Hematopoietic multipotent progenitor cell treated with erythropoietin and hydrocortisone succinate and interleukin-3 and kit ligand, for 4 days (in vitro differentiated cells): ENCODE measurements around the gene MCM9.
A peak's percentile ranks its signal among the peaks of the same experiment; 100 is the strongest.
"Not testable (repeated sequence)": the region's sequence is repeated elsewhere in the genome, so short reads cannot be mapped to it uniquely, and the experiment has no call there.

Experiments used
- DNase-seq: peaks from one replicate; pipeline ENCODE4 v3.0.0-alpha.2; 2015

MCM9 gene

DNA sequence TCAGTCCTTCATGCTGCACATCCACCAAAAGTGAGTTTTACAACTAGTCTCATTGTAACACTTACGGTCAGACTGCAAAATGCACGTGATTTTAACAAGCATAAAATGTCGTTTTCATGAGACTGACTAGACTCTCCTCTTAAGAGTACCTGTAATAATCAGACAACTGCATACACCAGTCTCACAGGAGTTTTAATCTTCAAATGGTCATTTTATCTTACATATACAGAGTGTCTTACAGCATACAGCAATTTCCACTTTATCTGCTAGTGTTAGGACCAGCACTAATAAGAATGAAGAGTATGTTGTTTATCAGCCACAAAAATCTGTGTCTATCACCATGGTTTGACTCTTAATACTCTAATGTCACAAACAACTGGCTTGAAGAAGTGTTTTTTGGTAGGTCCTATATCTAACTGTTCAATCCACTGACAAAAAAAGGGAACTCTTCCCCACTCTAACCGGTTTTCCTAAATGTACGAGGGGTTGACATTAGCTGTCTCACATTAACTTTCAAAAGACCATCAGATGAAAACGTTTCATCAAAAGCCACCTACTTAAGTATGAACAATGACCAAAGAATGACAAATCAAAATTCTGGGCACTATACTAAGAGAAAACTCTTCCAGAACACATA, 42.5 kb downstream of the MCM9 start:
- DNase-seq = peak; percentile 73

DNA sequence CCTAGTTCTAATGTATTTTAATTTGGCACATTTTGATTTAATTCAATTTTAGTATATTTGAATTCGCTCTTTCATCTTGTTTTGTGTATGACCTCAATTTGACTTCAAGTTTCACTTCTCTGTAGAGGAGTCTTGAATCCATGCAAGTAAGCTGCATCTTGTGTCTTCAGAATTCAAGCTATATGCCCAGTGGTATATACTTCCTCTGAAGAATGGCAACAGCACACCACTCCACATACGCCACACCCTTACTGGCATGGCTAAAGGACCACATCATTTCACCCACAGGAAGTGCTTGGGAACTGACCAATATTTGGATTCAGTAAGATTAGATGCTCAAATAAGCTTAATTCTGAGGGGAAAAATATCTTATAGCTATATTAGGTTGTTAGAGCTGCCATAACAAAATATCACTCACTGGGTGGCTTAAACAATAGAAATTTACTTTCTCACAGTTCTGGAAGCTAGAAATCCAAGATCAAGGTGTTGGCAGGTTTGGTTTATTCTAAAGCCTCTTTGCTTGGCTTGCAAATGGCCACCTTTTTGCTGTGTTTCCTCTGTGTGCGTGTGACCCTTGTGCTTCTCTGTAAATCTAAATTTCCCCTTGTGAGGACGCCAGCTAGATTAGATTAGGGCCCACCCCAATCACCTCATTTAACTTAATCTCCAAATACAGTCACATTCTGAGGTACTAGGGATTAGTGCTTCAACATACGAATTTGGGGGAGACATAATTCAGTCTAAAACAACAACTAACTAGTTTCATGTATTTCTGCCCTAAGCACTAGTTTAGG, 43.8 kb downstream of the MCM9 start:
- peak; percentile 51 for DNase-seq

DNA sequence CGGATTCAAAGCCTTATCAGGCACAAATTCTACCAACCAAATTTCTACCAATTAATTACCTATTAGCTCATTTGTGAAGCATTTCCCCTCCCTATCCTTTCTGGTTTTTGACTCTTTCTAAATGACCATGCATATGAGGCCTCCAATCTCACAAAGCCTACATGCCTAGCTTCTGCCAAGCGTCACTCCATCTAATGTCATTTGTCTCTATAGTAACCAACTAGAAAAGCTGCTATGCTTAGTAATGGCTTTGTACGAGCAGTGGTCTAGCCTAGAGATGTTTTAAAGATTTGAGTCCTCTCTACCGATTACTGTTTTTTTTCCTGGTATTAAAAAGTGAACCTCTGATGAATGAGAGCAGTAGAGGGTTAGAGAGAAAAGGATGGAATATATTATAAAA, 45.8 kb downstream of the MCM9 start:
- DNase-seq = no peak

DNA sequence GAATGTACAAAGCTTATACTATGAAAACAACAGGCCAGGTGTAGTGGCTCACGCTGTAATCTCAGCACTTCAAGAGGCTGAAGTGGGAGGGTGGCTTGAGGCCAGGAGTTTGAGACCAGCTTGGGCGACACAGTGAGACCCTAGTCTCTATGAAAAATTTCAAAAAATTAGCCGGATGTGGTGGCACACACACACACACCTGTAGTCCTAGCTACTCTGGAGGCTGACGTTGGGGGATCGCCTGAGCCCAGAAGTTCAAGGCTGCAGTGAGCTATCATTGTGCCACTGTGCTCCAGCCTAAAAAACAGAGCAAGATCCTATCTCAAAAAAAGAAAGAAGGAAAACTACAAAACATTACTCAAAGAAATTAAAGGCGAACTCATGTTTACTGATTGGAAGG, 48.3 kb downstream of the MCM9 start:
- no peak for DNase-seq

GRCh38 chr6:118882314-118882905, 52.5 kb downstream of the MCM9 start:
- no peak for DNase-seq

GRCh38 chr6:118881440-118882313, 53.3 kb downstream of the MCM9 start:
- no peak for DNase-seq

DNA sequence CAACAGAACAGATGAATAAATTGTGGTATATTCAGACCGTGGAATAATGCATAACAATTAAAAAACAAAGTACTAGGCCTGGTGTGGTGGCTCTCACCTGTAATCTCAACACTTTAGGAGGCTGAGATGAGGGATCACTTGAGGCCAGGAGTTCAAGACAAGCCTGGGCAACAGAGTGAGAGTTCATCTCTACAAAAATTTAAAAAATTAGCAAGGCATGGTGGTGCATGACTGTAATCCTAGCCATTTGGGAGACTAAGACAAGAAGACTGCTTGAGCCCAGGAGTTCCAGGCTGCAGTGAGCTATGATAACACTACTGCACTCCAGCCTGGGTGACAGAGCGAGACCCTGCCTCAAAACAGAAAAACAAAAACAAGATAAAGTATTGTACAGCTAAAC, 57.2 kb downstream of the MCM9 start:
- no peak for DNase-seq

- DNase-seq = no peak
These were observed 58.1 kb downstream of the MCM9 start for GRCh38 chr6:118876814-118877213.

DNA sequence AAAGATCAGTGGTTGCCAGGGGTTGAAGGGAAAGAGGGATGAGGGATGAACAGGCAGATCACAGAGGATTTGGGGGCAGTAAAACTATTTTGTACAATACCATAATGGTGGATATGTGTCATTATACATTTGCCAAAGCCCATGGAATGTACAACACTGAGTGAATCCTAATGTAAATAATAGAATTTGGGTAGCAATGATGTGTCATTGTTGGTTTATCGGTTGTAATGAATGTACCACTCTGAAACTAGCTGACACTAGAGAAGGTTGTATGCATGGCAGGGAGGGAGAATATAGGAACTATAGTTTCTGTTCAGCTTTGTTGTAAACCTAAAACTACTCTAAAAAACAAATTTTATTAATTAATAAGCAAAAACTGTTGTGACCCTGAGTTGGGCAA, 58.8 kb downstream of the MCM9 start:
- no peak for DNase-seq

DNA sequence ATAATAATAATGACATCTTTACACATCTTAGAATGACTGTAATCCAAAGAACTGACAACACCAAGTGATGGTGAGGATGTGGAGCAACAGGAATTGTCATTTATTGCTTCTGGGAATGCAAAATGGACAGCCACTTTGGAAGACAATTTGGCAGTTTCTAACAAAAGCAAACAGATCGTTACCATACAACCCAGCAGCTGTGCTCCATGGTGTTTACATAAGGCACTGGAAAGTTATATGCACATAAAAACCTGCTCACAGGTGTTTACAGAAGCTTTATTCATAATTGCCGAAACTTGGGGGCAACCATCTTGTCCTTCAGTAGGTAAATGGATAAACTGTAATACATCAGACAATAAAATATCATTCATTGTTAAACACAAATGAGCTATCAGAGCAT, 59.3 kb downstream of the MCM9 start:
- DNase-seq = no peak

DNA sequence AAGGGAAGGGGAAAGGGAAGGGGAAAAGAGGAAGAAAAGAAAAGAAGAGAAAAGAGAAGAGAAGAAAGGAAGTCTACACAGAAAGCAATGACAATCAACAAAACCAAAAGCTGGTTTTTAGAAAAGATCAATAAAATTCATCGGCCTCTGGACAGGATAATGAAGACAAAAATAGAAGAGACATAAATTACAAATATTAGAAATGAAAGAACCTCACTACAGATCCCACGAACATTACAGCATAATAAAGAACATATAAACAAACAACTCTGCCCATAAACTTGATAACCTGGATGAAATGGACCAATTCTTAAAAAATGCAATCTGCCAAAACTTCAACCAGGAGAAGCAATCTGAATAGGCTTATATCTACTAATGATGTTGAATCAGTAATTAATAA, 61.7 kb downstream of the MCM9 start:
- DNase-seq = no peak

DNA sequence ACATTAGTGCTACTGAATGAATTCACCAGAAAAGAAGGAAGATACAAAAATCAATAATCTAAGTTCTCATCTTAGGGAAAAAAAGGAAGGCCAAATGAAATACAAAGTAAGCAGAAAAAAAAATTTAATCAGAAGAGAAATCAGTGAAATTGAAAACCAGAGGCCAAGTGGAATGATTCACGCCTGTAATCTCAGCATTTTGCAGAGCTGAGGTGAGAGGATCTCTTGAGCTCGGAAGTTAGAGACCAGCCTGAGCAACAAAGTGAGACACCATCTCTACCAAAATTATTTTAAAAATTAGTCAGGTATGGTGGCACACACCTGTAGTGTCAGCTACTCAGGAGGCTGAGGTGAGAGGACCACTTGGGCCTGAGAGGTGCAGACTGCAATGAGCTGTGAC, 62.2 kb downstream of the MCM9 start:
- DNase-seq = no peak

GRCh38 chr6:118872318-118872717, 62.6 kb downstream of the MCM9 start:
- no peak for DNase-seq

- no peak for DNase-seq
These were observed 63.6 kb downstream of the MCM9 start for GRCh38 chr6:118871331-118871730.

GRCh38 chr6:118869894-118870589, 64.9 kb downstream of the MCM9 start:
- peak; percentile 56 for DNase-seq

- DNase-seq = no peak
These were observed 65.6 kb downstream of the MCM9 start for GRCh38 chr6:118869350-118869749.

GRCh38 chr6:118868901-118869300, 66.1 kb downstream of the MCM9 start:
- DNase-seq = not testable (repeated sequence)

DNA sequence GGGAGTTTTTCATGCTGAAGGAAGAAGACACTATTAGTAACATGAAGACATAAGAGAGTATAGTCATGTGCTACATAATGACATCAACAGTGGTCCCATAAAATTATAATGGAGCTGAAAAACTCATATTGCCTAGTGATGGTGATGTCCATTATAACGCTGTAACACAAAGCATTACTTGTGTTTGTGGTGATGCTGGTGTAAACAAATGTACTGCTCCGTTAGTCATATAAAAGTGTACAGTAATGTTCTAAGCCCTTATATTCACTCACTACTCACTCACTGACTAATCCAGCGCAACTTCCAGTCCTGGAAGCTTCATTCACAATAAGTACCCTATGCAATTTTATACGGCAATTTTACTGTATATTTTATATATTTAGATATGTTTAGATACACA, 67.8 kb downstream of the MCM9 start:
- no peak for DNase-seq

DNA sequence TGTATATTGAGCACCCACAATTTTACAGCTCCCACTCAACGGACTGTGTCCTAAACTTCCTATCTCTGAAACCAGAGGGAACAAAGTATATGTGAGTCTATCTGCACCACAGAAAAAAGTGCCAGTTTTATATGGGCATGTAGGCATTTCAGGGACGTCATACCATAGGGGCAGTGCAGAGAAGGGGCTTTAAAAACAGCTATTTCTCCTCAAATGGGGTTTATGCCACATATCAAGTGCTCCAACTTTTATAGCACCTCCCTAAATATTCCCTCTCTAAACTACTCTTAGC, 69.9 kb downstream of the MCM9 start:
- no peak for DNase-seq

- DNase-seq = peak; percentile 56
These were observed 70.4 kb downstream of the MCM9 start for GRCh38 chr6:118864341-118865099.

DNA sequence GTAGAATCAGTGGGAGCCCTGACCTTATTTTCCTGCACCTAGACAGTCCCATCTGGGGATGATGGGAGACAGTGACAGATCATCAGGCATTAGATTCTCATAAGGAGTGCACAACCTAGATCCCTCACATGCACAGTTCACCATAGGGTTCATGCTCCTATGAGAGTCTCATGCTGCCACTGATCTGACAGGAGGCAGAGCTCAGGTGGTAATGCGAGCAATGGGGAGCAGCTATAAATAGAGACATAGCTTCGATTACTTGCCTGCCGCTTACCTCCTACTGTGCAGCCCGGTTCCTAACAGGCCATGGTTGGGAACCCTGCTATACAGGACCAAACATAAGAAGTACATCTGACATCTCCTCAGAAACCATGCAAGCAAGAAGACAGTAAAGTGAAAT, 72.5 kb downstream of the MCM9 start:
- DNase-seq = no peak

DNA sequence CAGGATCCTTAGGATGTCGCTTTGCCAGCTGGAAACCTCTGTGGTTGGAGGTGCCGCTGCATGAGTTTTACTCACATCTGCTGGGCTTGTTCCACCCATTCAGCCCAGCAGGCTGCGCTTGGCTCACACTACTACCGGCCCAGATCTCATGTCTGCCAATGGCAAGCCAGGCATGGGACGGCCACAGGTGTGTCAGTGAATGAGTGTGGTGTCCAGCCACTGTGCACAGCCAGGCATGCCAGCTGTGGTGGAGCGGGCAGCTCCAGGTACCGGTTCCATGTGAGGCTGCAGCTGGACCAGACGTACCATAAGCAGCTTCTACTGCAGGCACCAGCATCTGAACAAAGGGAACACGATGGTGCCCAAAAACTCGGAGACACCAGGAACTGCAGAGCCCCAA, 74.1 kb downstream of the MCM9 start:
- no peak for DNase-seq
